Left ventricle myocardium superior (tissue), 1 donor: ENCODE measurements around the gene FBP2. TPM values are rescaled to one million over a fixed set of nuclear protein-coding genes. Genes with fewer than 3 reads are reported as not detected.

Experiments used
- ATAC-seq: fragments of 200-7000 bp; cut with Tn5 transposase; one replicate; pipeline ENCODE4 v1.9.1; 2020; ENCODE audit warnings: mild to moderate bottlenecking, moderate library complexity
- DNase-seq: peaks from one replicate; pipeline ENCODE4 v3.0.0-alpha.2; 2020
- intact Hi-C: fragments of 100-400 bp; cut with micrococcal nuclease; formaldehyde crosslinking; loops from one replicate; pipeline ENCODE4 v1.11.0; 2022
- total RNA-seq: library from RNA; stranded (reverse); fragmentation: NEBNext Ultra II Directional; extraction: Animal tissue kit (Norgen Biotek cat#: 25700); gene quantifications from one replicate; pipeline ENCODE4 v1.2.1, GENCODE V29; 2021
- donor health status: DM: no; HTN: yes; CAD: no; lungs with severe emphysema.

FBP2 gene
- total RNA-seq, 1 donor from 2014 or later = not detected

DNA sequence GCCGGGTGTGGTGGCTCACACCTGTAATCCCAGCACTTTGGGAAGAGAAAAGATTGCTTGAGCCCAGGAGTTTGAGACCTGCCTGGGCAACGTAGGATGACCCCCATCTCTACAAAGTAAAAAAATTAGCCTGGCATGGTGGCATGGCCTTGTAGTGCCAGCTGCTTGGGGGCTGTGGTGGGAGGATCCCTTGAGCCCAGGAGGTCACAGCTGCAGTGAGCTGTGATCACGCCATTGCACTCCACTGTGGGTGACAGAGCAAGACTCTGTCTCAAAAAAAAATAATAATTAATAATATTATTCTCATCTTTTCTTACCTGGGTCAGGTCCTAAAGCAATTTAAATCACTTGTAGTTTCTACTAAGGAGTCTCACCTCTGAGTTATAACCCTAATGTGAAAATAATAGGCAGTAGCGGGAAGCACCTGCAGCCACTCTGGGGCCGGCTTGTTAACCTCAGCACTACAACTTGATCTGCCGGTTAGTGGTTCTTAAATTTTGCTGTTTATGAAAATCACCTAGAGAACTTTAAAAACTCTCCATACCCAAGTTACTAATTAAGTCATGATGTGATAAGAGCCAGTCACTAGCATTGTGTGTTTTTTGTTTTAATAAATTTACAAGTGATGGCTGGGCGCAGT, 68.1 kb downstream of the FBP2 start:
- DNase-seq (no peak), ATAC-seq (no peak)
- intact Hi-C loops = no loop called here

DNA sequence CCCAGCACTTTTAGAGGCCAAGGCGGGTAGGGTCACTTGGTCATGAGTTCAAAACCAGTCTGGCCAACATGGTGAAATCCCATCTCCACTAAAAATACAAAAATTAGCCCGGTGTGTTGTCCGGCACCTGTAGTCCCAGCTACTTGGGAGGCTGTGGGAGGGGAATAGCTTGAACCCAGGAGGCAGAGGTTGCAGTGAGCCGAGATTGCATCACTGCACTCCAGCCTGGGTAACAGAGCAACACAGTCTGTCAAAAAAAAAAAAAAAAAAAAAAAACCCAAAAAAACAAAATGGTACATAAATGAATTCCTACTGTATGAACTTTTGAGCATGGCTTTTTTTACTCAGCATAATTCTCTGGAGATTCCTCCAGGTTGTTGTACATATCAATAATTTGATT, 76.4 kb downstream of the FBP2 start:
- intact Hi-C loops = no loop called here
- no peak for ATAC-seq
- no peak for DNase-seq

DNA sequence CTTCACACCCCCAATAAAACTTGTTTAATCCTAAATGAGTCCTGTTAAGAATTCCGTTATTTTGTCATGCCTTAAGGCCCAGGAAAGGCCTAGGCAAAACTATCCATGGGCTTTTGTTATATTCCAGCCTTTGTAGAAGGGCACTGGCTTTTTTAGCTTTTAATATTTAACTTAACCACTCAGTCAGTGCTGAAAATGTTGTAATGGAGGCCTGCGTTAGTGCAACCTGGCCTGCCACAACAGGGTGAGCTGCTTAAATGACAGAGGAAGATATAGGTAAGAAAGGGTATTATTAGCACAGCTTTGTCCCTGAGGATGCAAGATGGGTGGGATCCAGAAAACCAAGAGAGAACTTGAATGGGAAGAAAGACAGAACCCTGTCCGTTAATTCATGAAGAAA, 78.9 kb downstream of the FBP2 start:
- intact Hi-C loops = no loop called here
- ATAC-seq (no peak), DNase-seq (no peak)

DNA sequence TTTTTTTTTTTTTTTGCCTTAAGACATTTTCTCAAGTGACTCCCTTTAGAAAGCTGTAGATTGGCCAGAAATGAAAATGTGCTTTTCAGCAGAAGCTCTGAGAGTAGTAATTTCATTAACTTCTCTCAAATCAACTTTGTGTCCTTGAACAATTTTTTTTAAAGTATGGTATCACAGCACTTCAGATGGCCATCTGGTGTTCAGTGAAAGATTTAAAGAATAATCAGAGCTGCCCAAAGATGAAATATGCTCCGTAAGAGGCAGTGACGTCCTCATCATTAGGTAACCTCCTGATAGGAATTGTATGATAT, 81.7 kb downstream of the FBP2 start:
- intact Hi-C loops = no loop called here
- no peak for ATAC-seq
- DNase-seq = no peak

DNA sequence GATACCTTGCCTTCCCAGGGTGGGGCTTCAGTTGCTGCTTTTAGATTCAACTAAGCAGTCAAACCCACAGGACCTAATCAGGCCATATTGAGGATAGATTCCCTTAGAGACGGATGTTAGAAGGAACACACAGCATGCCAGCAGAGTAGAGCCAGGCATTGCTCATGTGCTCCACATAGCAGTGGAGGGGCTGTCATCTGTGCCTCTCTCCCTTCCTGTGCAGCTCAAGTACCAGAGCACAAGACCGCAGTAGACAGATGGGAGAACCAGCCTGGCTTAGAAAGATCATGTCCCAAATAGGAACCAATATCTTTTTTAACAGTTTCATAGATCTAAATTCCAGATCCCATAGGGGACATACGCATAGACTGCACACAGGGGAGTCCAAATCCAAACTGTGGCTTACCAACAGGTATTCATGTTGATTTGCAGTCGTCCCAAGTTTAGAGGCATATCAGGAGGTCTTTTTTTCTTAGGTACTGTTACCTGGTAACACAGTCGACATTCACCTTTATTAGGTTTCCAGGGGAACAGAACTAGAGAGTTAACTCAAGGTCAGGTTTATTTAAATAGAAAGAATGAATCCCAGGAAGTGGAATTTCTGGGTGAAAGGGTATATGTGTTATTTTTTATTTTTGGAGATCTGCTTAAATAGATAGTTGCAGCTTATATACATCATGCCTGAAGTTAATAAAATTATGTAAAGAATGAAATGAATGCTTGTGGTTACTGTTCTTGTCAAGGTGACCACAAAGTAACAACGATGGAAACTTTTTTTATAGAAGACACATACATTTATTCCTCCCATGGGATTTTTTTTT, 82.3 kb downstream of the FBP2 start:
- DNase-seq (no peak), ATAC-seq (no peak)
- intact Hi-C loops = no loop called here

Other genes with a start within 250 kb of the FBP2 start
- gene PCAT7, start 38.7 kb downstream of the FBP2 start, total RNA-seq = not detected
- gene FBP1, start 45.7 kb upstream of the FBP2 start, total RNA-seq = 1.3 TPM
- gene AOPEP, start 132.9 kb upstream of the FBP2 start, total RNA-seq = 161 TPM